GM23338 (cell line): ENCODE results near the gene BLTP3B. TPM values are rescaled to one million over a fixed set of nuclear protein-coding genes. Genes with fewer than 3 reads are reported as not detected.

Source experiments
- ATAC-seq: fragments of 200-7000 bp; cut with Tn5 transposase; 3 replicates; pipeline ENCODE4 v1.9.1; 2020
- DNase-seq: peaks from one replicate; pipeline ENCODE4 v3.0.0-alpha.2; 2015; ENCODE audit warnings: low spot score
- H2AFZ ChIP-seq: fragments of 200-600 bp; sonication (generic); 2 replicates; pipeline ENCODE4 v1.8.0; 2016; ENCODE audit warnings: antibody characterized with exemption, mild to moderate bottlenecking, moderate library complexity
- H3F3A ChIP-seq: fragments of 200-600 bp; sonication (generic); replicated peaks from 2 replicates; pipeline ENCODE4 v1.8.0; 2017; ENCODE audit warnings: antibody characterized with exemption, mixed run types, low read depth
- H3K27ac ChIP-seq: fragments of 200-600 bp; sonication (generic); 2 replicates; pipeline ENCODE4 v1.6.1; 2016; ENCODE audit warnings: low read depth
- H3K27me3 ChIP-seq: fragments of 200-600 bp; sonication (generic); 2 replicates; pipeline ENCODE4 v1.8.0; 2016; ENCODE audit warnings: mild to moderate bottlenecking, mixed run types, moderate library complexity; ENCODE audit not compliant: insufficient read depth
- H3K36me3 ChIP-seq: fragments of 200-600 bp; sonication (generic); 2 replicates; pipeline ENCODE4 v1.8.0; 2016; ENCODE audit warnings: mild to moderate bottlenecking; ENCODE audit not compliant: insufficient read depth
- H3K4me1 ChIP-seq: fragments of 200-600 bp; sonication (generic); 2 replicates; pipeline ENCODE4 v1.8.0; 2016; ENCODE audit warnings: mild to moderate bottlenecking, moderate library complexity; ENCODE audit not compliant: insufficient read depth
- H3K4me2 ChIP-seq: fragments of 200-600 bp; sonication (generic); 2 replicates; pipeline ENCODE4 v1.7.1; 2017; ENCODE audit warnings: mixed run types
- H3K4me3 ChIP-seq: fragments of 200-600 bp; sonication (generic); 2 replicates; pipeline ENCODE4 v1.6.1; 2016; ENCODE audit warnings: mixed run types
- H3K79me2 ChIP-seq: fragments of 200-600 bp; sonication (generic); replicated peaks from 2 replicates; pipeline ENCODE4 v1.8.0; 2017; ENCODE audit warnings: mild to moderate bottlenecking; ENCODE audit not compliant: insufficient read depth
- H3K9me2 ChIP-seq: fragments of 200-600 bp; sonication (generic); 2 replicates; pipeline ENCODE4 v1.8.0; 2017; ENCODE audit not compliant: insufficient read depth
- H4K20me1 ChIP-seq: fragments of 200-600 bp; sonication (generic); replicated peaks from 2 replicates; pipeline ENCODE4 v1.8.0; 2017; ENCODE audit warnings: mild to moderate bottlenecking; ENCODE audit not compliant: insufficient read depth
- H3K27ac Mint-ChIP-seq: 2 replicates; pipeline ENCODE4 v1.8.0; 2020; ENCODE audit warnings: inconsistent platforms, mild to moderate bottlenecking, moderate library complexity, mixed read lengths
- H3K27me3 Mint-ChIP-seq: 3 replicates; pipeline ENCODE4 v1.8.0; 2022; ENCODE audit warnings: low read depth, mild to moderate bottlenecking, moderate library complexity, mixed read lengths, inconsistent platforms; ENCODE audit not compliant: insufficient read depth, poor library complexity
- H3K36me3 Mint-ChIP-seq: 3 replicates; pipeline ENCODE4 v1.8.0; 2021; ENCODE audit warnings: low read depth, mild to moderate bottlenecking, inconsistent platforms, moderate library complexity, mixed read lengths
- H3K4me1 Mint-ChIP-seq: 3 replicates; pipeline ENCODE4 v1.8.0; 2020; ENCODE audit warnings: mild to moderate bottlenecking, inconsistent platforms, mixed read lengths
- H3K4me3 Mint-ChIP-seq: 3 replicates; pipeline ENCODE4 v1.8.0; 2021; ENCODE audit warnings: moderate library complexity, mild to moderate bottlenecking, inconsistent platforms, mixed read lengths
- H3K9me3 Mint-ChIP-seq: 3 replicates; pipeline ENCODE4 v1.8.0; 2020; ENCODE audit warnings: moderate library complexity, mild to moderate bottlenecking, inconsistent platforms, mixed read lengths
- CREB1 ChIP-seq: fragments of 250-450 bp; sonication (Bioruptor Pico); IDR thresholded peaks from 2 replicates; pipeline ENCODE4 v1.5.0; 2020; ENCODE audit warnings: low read depth, mild to moderate bottlenecking, moderate library complexity
- EZH2 ChIP-seq: fragments of 200-600 bp; sonication (generic); IDR thresholded peaks from one replicate; pipeline ENCODE4 v1.8.0; 2017; ENCODE audit warnings: antibody characterized with exemption, mild to moderate bottlenecking, low read depth; ENCODE audit not compliant: unreplicated experiment
- EZH2phosphoT487 ChIP-seq: fragments of 200-600 bp; sonication (generic); IDR thresholded peaks from one replicate; pipeline ENCODE4 v1.8.1; 2018; ENCODE audit warnings: antibody characterized with exemption; ENCODE audit not compliant: unreplicated experiment
- JUNB ChIP-seq: IDR thresholded peaks from one replicate; pipeline ENCODE4 v1.6.1; 2016; ENCODE audit warnings: antibody characterized with exemption; ENCODE audit not compliant: unreplicated experiment
- NANOG ChIP-seq: IDR thresholded peaks from 2 replicates; pipeline ENCODE4 v1.6.1; 2016; ENCODE audit warnings: antibody characterized with exemption, borderline replicate concordance
- POLR2AphosphoS5 ChIP-seq: IDR thresholded peaks from 2 replicates; pipeline ENCODE4 v1.6.1; 2016; ENCODE audit warnings: antibody characterized with exemption, low read depth
- STAT1 ChIP-seq: IDR thresholded peaks from one replicate; pipeline ENCODE4 v1.6.1; 2016; ENCODE audit warnings: antibody characterized with exemption; ENCODE audit not compliant: unreplicated experiment
- ZNF114 ChIP-seq: fragments of 250-450 bp; sonication (Bioruptor Pico); IDR thresholded peaks from 2 replicates; pipeline ENCODE4 v1.5.0; 2020; ENCODE audit warnings: mild to moderate bottlenecking, moderate library complexity
- polyA plus RNA-seq: library from polyadenylated mRNA; unstranded; fragments of >200 nt; fragmentation: Nextera tagmentation; extraction: Ambion mirVana; gene quantifications from 2 replicates; pipeline ENCODE4 v1.2.1, GENCODE V29; 2016
- total RNA-seq: library from RNA; depleted of rRNA; stranded (reverse); fragments of >200 nt; shearing (Covaris generic); gene quantifications from 2 replicates; pipeline ENCODE4 v1.2.3, GENCODE V29; 2014
- TF ChIP-seq, protein P1 (sequence below): fragments of 250-450 bp; sonication (Bioruptor Pico); IDR thresholded peaks from 2 replicates; pipeline ENCODE4 v1.5.0; 2020; ENCODE audit warnings: mild to moderate bottlenecking, moderate library complexity
- TF ChIP-seq, protein P2 (sequence below), 2 experiments: fragments of 200-600 bp in 1 of 2; sonication (generic) in 1 of 2; conservative IDR thresholded peaks; 2 replicates each; pipeline versions ENCODE4 v1.5.1 to v1.6.1; 2016 to 2017; ENCODE audit warnings: antibody characterized with exemption in 2 of 2, low read depth in 2 of 2, mild to moderate bottlenecking in 2 of 2, moderate library complexity in 1 of 2

Gene BLTP3B
- total and polyA plus RNA-seq, 2 experiments from 2014 or later: 11.2 to 35.8 TPM

DNA sequence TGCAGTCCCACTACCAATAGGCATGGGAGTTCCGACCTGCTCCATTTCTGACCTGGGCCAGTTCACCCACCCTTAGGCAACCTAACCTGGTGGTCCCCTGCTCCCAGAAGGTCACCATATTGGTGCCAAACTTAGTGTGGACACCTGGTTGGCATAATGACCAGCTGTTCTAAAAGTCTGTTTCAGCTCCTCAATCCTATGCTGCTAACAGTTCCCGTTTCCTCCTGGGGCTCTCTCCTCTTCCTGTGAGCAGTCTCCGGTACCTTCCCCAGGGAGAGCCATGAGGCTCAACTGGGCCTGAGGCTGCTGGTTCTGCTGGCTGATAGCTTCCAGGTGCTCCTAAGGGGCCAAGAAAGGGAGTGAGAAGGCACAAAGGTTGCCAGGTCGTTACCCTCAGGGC lies 15.9 kb upstream of the BLTP3B start:
- no peak overlapping the region for H2AFZ ChIP-seq
- H3K4me2 ChIP-seq: no peak overlapping the region
- no peaks in the 10 kb centered on the region for H3K9me2 ChIP-seq
- H3K27me3 Mint-ChIP-seq: peaks cover 2% of the 10 kb centered on the region
- peaks cover 15% of the 10 kb centered on the region for H3K9me3 Mint-ChIP-seq
- H3K4me3 ChIP-seq: no peak overlapping the region
- no peak overlapping the region for H3K27ac Mint-ChIP-seq
- H3K4me1 ChIP-seq: peaks cover 18% of the 10 kb centered on the region
- H3F3A ChIP-seq: no peaks in the 10 kb centered on the region
- no peaks in the 10 kb centered on the region for H3K27me3 ChIP-seq
- H3K27ac ChIP-seq: no peak overlapping the region
- ATAC-seq (no peak), DNase-seq (no peak)
- peaks cover 25% of the 10 kb centered on the region for H3K36me3 Mint-ChIP-seq
- H3K4me3 Mint-ChIP-seq: no peak overlapping the region
- H3K4me1 Mint-ChIP-seq: peaks cover 38% of the 10 kb centered on the region
- TF ChIP-seq, protein P1, sequence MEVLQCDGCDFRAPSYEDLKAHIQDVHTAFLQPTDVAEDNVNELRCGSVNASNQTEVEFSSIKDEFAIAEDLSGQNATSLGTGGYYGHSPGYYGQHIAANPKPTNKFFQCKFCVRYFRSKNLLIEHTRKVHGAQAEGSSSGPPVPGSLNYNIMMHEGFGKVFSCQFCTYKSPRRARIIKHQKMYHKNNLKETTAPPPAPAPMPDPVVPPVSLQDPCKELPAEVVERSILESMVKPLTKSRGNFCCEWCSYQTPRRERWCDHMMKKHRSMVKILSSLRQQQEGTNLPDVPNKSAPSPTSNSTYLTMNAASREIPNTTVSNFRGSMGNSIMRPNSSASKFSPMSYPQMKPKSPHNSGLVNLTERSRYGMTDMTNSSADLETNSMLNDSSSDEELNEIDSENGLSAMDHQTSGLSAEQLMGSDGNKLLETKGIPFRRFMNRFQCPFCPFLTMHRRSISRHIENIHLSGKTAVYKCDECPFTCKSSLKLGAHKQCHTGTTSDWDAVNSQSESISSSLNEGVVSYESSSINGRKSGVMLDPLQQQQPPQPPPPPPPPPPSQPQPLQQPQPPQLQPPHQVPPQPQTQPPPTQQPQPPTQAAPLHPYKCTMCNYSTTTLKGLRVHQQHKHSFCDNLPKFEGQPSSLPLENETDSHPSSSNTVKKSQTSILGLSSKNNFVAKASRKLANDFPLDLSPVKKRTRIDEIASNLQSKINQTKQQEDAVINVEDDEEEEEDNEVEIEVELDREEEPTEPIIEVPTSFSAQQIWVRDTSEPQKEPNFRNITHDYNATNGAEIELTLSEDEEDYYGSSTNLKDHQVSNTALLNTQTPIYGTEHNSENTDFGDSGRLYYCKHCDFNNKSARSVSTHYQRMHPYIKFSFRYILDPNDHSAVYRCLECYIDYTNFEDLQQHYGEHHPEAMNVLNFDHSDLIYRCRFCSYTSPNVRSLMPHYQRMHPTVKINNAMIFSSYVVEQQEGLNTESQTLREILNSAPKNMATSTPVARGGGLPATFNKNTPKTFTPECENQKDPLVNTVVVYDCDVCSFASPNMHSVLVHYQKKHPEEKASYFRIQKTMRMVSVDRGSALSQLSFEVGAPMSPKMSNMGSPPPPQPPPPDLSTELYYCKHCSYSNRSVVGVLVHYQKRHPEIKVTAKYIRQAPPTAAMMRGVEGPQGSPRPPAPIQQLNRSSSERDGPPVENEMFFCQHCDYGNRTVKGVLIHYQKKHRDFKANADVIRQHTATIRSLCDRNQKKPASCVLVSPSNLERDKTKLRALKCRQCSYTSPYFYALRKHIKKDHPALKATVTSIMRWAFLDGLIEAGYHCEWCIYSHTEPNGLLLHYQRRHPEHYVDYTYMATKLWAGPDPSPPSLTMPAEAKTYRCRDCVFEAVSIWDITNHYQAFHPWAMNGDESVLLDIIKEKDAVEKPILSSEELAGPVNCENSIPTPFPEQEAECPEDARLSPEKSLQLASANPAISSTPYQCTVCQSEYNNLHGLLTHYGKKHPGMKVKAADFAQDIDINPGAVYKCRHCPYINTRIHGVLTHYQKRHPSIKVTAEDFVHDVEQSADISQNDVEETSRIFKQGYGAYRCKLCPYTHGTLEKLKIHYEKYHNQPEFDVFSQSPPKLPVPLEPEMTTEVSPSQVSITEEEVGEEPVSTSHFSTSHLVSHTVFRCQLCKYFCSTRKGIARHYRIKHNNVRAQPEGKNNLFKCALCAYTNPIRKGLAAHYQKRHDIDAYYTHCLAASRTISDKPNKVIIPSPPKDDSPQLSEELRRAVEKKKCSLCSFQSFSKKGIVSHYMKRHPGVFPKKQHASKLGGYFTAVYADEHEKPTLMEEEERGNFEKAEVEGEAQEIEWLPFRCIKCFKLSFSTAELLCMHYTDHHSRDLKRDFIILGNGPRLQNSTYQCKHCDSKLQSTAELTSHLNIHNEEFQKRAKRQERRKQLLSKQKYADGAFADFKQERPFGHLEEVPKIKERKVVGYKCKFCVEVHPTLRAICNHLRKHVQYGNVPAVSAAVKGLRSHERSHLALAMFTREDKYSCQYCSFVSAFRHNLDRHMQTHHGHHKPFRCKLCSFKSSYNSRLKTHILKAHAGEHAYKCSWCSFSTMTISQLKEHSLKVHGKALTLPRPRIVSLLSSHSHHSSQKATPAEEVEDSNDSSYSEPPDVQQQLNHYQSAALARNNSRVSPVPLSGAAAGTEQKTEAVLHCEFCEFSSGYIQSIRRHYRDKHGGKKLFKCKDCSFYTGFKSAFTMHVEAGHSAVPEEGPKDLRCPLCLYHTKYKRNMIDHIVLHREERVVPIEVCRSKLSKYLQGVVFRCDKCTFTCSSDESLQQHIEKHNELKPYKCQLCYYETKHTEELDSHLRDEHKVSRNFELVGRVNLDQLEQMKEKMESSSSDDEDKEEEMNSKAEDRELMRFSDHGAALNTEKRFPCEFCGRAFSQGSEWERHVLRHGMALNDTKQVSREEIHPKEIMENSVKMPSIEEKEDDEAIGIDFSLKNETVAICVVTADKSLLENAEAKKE (CRISPR knock-in tag): no peak
- TF ChIP-seq EZH2 (no peak), ZNF114 (no peak), NANOG (no peak), POLR2AphosphoS5 (no peak), CREB1 (CRISPR knock-in tag) (no peak), JUNB (no peak), STAT1 (no peak), EZH2phosphoT487 (no peak)
- TF ChIP-seq, protein P2, sequence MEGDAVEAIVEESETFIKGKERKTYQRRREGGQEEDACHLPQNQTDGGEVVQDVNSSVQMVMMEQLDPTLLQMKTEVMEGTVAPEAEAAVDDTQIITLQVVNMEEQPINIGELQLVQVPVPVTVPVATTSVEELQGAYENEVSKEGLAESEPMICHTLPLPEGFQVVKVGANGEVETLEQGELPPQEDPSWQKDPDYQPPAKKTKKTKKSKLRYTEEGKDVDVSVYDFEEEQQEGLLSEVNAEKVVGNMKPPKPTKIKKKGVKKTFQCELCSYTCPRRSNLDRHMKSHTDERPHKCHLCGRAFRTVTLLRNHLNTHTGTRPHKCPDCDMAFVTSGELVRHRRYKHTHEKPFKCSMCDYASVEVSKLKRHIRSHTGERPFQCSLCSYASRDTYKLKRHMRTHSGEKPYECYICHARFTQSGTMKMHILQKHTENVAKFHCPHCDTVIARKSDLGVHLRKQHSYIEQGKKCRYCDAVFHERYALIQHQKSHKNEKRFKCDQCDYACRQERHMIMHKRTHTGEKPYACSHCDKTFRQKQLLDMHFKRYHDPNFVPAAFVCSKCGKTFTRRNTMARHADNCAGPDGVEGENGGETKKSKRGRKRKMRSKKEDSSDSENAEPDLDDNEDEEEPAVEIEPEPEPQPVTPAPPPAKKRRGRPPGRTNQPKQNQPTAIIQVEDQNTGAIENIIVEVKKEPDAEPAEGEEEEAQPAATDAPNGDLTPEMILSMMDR (conservative IDR thresholded peaks at IDR 0.05; ENCODE audit: low read depth in 2 of 2): no peak
- no peaks in the 10 kb centered on the region for H3K79me2 ChIP-seq
- H3K36me3 ChIP-seq: no peaks in the 10 kb centered on the region
- H4K20me1 ChIP-seq: no peaks in the 10 kb centered on the region
